Measurements from ENCODE around the gene TUBA3D. TPM values are rescaled to one million over a fixed set of nuclear protein-coding genes. Genes with fewer than 3 reads are reported as not detected.
"Not testable (repeated sequence)": the region's sequence is repeated elsewhere in the genome, so short reads cannot be mapped to it uniquely, and the experiment has no call there.

Gene TUBA3D
- polyA plus RNA-seq, 3 donors: 0.33 to 0.57 (median 0.45) TPM

GRCh38 chr2:131511969-131512870 is 36.3 kb downstream of the TUBA3D start:
- DNase-seq (ENCODE audit: low read depth in 3 of 3, low spot score in 2 of 3): not testable (repeated sequence)

- DNase-seq (ENCODE audit: low read depth in 3 of 3, low spot score in 2 of 3): not testable (repeated sequence)
Observed at GRCh38 chr2:131514408-131515166, 38.7 kb downstream of the TUBA3D start.

DNA sequence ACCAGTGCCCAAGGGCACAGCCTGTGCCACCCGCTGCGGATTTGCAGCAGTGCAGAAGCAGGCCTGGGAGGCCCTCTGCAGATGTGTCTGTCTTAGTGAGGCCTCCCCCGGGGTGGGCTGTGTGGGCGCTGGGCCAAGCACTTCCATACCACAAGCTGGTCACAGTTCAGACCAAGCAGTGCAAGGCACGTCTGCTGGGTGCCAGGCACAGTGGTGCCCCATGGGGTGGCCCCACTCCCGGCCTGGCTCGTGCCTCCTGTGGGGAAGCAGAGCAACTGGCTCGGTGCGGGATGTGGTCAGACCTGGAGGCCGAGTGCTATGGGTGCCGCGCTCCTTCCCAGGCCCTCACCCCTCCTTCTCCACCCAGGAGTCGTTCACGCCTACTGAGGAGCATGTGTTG is 39.3 kb downstream of the TUBA3D start:
- not testable (repeated sequence) for DNase-seq (ENCODE audit: low read depth in 3 of 3, low spot score in 2 of 3)

GRCh38 chr2:131516011-131516410 is 40.1 kb downstream of the TUBA3D start:
- no peak for DNase-seq (ENCODE audit: low read depth in 3 of 3, low spot score in 2 of 3)

DNA sequence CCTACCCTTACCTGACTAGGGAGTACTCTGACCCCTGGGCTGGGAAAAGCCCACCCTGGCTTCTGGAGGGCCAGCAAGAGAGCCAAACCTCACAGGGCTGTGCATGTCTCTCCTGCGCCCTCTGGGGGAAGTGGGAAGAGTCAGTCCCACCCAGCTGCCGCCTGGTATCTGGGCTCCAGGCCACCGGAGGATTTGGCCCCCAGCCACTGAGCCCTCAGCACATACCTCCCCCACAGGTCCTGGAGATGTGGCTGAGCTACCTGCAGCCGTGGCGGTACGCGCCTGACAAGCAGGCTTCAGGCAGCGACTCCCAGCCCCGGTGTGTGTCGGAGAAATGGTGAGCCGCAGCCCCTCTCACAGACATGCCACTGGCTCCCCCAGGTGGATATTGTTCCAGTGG is 40.7 kb downstream of the TUBA3D start:
- DNase-seq (ENCODE audit: low read depth in 3 of 3, low spot score in 2 of 3): not testable (repeated sequence)

DNA sequence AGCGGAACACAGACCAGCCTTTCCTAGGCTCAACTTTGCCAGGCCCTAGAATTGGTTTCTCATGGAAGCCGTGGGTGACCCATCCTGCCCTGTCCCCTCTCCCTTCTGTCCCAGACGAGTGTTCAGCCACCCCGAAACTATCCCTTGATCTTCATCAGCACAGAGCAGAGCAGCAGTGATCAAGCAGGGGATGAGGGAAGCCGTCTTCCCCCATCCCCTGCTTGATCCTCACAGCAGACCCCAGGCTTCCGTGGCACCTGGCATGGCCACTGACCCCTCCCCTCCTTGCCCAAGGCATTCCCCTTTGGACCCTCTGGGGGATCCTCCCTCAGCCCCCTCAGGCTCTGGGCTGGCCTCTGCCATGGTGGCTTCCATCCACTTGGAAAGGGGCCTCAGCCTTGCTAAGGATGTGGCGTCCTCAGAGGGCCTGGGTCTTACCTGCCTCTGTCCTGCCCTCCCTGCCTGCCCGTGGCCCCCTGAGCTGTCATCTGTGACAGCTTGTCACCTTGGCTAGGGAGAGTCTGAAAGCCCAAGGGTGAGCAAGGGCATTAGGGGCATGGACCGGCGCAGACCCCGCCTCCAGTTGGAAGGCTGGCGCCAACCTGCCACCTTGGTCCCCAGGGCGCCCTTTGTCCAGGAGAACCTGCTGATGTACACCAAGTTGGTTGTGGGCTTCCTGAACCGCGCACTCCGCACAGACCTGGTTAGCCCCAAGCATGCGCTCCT is 41.4 kb downstream of the TUBA3D start:
- no peak for DNase-seq (ENCODE audit: low read depth in 3 of 3, low spot score in 2 of 3)

- DNase-seq (ENCODE audit: low read depth in 3 of 3, low spot score in 2 of 3): not testable (repeated sequence)
Observed at GRCh38 chr2:131517856-131518255, 41.9 kb downstream of the TUBA3D start.

DNA sequence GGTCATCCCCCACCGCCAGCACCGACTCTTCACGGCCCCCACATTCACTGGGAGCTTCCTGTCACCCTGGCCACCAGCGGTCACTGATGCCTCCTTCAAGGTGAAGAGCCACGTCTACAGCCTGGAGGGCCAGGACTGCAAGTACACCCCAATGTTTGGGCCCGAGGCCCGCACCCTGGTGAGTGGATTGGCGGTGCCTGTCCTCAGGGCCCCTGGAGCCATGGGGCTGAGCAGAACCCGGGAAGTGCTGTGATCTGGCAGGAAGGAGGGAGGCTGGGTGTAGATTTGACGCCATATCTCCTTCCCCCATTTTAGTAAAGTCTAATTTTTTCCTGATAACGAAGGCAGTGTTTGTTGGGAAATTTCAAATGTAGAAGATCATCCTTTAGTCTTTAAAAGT is 42.6 kb downstream of the TUBA3D start:
- not testable (repeated sequence) for DNase-seq (ENCODE audit: low read depth in 3 of 3, low spot score in 2 of 3)

GRCh38 chr2:131519466-131519865 is 43.5 kb downstream of the TUBA3D start:
- DNase-seq (ENCODE audit: low read depth in 3 of 3, low spot score in 2 of 3): no peak

DNA sequence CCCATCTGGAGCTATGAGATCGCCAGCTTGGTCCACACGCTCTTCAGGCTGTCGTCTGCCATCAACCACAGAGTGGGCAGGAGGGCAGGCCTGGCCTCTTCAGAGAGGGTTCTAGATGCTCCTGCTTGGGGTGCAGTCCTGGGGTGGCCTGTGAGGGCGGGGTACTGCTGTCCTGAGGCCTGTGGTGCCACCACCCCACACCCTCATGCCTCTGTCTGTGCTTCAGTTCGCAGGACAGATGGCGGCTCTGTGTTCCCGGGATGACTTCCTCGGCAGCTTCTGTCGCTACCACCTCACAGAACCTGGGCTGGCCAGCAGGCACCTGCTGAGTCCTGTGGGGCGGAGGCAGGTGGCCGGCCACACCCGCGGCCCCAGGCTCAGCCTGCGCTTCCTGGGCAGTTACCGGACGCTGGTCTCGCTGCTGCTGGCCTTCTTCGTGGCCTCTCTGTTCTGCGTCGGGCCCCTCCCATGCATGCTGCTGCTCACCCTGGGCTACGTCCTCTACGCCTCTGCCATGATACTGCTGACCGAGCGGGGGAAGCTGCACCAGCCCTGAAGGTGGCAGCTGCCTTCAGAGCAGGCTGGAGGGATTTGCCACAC is 44.1 kb downstream of the TUBA3D start:
- not testable (repeated sequence) for DNase-seq (ENCODE audit: low read depth in 3 of 3, low spot score in 2 of 3)

- no peak for DNase-seq (ENCODE audit: low read depth in 3 of 3, low spot score in 2 of 3)
Observed at GRCh38 chr2:131520526-131520925, 44.6 kb downstream of the TUBA3D start.

DNA sequence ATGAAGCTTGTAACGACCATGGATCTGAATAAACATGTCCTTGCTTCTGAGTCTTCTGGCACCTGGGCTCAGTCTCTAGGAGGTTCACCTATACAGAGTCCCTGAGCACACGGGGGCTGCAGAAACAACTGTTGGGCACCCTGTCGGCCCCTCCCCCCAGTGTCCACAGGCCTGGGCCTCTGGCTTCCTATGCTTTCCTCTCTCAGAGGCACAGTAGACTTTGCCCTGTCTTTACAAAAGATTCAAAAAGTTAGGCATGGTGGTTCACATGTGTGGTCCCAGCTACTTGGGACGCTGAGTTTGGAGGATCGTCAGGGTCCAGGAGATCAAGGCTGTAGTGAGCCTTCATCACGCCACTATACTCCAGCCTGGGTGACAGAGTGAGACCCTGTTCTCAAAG is 45.6 kb downstream of the TUBA3D start:
- not testable (repeated sequence) for DNase-seq (ENCODE audit: low read depth in 3 of 3, low spot score in 2 of 3)

DNA sequence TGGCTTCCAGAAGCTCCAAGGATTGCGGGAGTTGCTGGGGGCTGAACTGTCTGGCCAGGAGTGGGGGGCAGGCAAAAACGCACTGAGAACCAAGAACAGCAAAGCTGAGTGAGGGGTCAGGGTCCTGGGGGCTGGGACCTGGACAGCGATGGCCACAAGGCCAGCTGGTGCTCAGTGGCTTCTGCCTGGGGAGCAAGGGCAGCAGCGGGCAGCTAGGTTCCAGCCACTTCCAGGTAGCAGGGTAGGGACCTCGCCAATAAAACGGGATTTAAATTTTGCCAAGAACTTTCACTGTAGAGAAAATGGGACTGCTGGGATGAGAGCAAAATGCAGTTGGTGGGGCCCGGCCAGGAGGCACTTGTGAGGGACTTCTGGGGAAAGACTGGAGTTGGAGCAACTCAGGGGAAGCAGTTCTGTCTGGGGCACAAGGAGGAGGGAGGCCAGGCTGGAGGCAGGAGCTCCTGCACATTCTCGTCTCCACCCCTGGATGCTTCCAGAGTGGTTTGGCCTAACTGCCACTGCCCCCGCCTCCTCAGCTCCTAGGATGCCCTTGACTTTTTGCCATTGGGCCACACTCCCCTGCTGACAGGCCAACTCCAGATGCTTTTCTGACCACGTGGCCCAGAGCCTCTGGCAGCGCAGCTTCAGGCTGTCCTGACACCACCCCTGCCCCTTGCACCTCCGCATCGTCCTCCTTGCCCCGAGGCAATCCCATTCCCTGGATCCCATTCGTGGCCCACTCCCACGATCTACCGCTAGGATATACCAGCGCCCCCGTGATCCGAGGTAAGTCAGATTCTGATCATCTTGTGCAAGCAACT is 46.3 kb downstream of the TUBA3D start:
- no peak for DNase-seq (ENCODE audit: low read depth in 3 of 3, low spot score in 2 of 3)

DNA sequence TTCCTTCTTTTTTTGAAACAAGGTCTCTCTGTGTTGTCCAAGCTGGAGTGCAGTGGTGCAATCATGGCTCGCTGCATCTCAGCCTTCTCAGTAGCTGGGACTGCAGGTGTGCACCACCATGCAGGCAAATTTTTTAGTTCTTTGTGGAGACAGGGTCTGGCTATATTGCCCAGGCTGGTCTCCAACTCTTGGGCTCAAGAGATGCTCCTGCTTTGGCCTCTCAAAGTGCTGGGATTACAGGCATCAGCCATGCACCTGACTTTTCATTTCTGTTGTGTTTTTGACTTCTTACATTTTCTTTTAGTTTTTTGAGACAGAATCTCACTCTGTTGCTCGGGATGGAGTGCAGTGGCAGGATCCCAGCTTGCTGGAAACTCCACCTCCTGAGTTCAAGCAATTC is 49.3 kb downstream of the TUBA3D start:
- DNase-seq (ENCODE audit: low read depth in 3 of 3, low spot score in 2 of 3): not testable (repeated sequence)

GRCh38 chr2:131527131-131528001 is 51.4 kb downstream of the TUBA3D start, which contains the start of gene CCDC74A:
CCDC74A (plus strand) TSS chr2:131527888; CDS start chr2:131527971, 83 bp downstream.
- peak in 1 of 3 donors; percentile 33 for DNase-seq (ENCODE audit: low read depth in 3 of 3, low spot score in 2 of 3)

DNA sequence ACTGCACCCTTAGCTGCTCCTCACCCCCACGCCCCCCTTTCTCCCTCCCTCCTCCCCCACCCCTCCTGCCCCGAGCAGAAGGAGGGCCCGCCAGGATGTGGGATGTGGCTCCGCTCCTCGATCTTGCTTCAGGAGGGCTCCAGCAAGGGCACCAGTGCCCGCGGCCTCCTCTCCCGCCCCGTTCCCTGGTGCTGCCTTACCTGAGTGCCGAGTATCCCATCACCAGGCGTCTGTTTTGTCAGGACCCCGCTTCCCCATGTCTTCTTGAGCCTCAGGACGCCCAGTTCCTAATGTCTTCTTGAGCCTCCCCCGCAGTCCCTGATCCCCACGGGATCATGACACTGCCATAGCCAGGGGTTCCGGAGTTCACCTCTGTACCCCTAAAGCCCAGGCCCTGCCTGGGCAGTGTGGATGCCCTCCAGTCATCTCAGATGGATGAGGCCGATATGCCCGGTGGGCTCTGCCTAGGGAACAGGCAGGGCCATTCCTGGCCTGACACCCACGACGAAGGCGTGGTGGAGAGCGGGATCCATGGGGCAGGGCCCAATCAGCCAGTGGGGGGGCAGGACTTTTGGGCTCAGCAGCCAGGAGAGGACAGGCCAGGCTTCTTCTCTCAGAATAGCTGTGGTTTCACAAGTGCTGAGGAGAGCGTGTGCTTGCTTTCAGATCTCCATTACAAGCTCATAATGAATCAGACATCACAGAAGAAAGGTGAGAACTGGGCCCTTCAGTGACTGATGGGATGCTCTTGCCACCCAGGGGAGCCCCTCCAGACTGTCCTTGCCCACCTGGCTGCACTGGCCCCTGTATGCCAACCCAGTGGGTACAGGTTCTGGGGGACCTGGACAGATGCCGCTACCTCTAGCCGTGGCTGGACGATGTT is 53.3 kb downstream of the TUBA3D start:
- DNase-seq (ENCODE audit: low read depth in 3 of 3, low spot score in 2 of 3): not testable (repeated sequence)

- DNase-seq (ENCODE audit: low read depth in 3 of 3, low spot score in 2 of 3): not testable (repeated sequence)
Observed at GRCh38 chr2:131529864-131530445, 54.0 kb downstream of the TUBA3D start.

Data from right renal cortex interstitium (tissue), 3 donors.